Neural progenitor cell (in vitro differentiated cells): ENCODE measurements around the gene TNP2. TPM values are rescaled to one million over a fixed set of nuclear protein-coding genes. Genes with fewer than 3 reads are reported as not detected.
"Not testable (repeated sequence)": the region's sequence is repeated elsewhere in the genome, so short reads cannot be mapped to it uniquely, and the experiment has no call there.

Experiments
- DNase-seq: peaks from one replicate; pipeline ENCODE4 v3.0.0-alpha.2; 2016; ENCODE audit warnings: low spot score
- H2AFZ ChIP-seq: fragments of 200-600 bp; sonication (generic); replicated peaks from 2 replicates; pipeline ENCODE4 v1.6.1; 2016; ENCODE audit warnings: antibody characterized with exemption
- H3F3A ChIP-seq: fragments of 200-600 bp; sonication (generic); 2 replicates; pipeline ENCODE4 v1.6.1; 2016; ENCODE audit warnings: antibody characterized with exemption, low read depth
- H3K27ac ChIP-seq: fragments of 200-600 bp; sonication (generic); 2 replicates; pipeline ENCODE4 v1.5.1; 2016; ENCODE audit warnings: mild to moderate bottlenecking
- H3K27me3 ChIP-seq: fragments of 200-600 bp; sonication (generic); 2 replicates; pipeline ENCODE4 v1.6.1; 2016; ENCODE audit warnings: mild to moderate bottlenecking, moderate library complexity
- H3K36me3 ChIP-seq: fragments of 200-600 bp; sonication (generic); 2 replicates; pipeline ENCODE4 v1.5.1; 2016
- H3K4me1 ChIP-seq: fragments of 200-600 bp; sonication (generic); 2 replicates; pipeline ENCODE4 v1.6.1; 2016; ENCODE audit warnings: mixed run types
- H3K4me2 ChIP-seq: fragments of 200-600 bp; sonication (generic); 2 replicates; pipeline ENCODE4 v1.6.1; 2016
- H3K4me3 ChIP-seq: fragments of 200-600 bp; sonication (generic); 2 replicates; pipeline ENCODE4 v1.5.1; 2016
- H3K79me2 ChIP-seq: fragments of 200-600 bp; sonication (generic); 2 replicates; pipeline ENCODE4 v1.6.1; 2016; ENCODE audit warnings: low read depth
- H3K9ac ChIP-seq: fragments of 200-600 bp; sonication (generic); 2 replicates; pipeline ENCODE4 v1.6.1; 2016
- H3K9me3 ChIP-seq: fragments of 200-600 bp; sonication (generic); 2 replicates; pipeline ENCODE4 v1.5.1; 2016; ENCODE audit warnings: low read depth
- H4K20me1 ChIP-seq: fragments of 200-600 bp; sonication (generic); 2 replicates; pipeline ENCODE4 v1.6.1; 2016; ENCODE audit warnings: low read depth
- H3K27ac Mint-ChIP-seq: 3 replicates; pipeline ENCODE4 v1.8.0; 2021; ENCODE audit warnings: mixed read lengths
- H3K27me3 Mint-ChIP-seq: 2 replicates; pipeline ENCODE4 v1.8.0; 2022; ENCODE audit warnings: low read depth, mild to moderate bottlenecking, inconsistent platforms, moderate library complexity, mixed read lengths; ENCODE audit not compliant: insufficient read depth
- H3K36me3 Mint-ChIP-seq: 3 replicates; pipeline ENCODE4 v1.8.0; 2021; ENCODE audit warnings: mixed read lengths
- H3K4me1 Mint-ChIP-seq: 3 replicates; pipeline ENCODE4 v1.8.0; 2021; ENCODE audit warnings: mixed read lengths
- H3K4me3 Mint-ChIP-seq: 3 replicates; pipeline ENCODE4 v1.8.0; 2021; ENCODE audit warnings: mild to moderate bottlenecking, moderate library complexity, mixed read lengths
- H3K9me3 Mint-ChIP-seq: 3 replicates; pipeline ENCODE4 v1.8.0; 2020; ENCODE audit warnings: mixed read lengths
- CTCF ChIP-seq: fragments of 200-600 bp; sonication (generic); IDR thresholded peaks from 2 replicates; pipeline ENCODE4 v1.5.1; 2017; ENCODE audit warnings: antibody characterized with exemption, mild to moderate bottlenecking
- EZH2 ChIP-seq: fragments of 200-600 bp; sonication (generic); IDR thresholded peaks from 2 replicates; pipeline ENCODE4 v1.6.1; 2017; ENCODE audit warnings: antibody characterized with exemption, mild to moderate bottlenecking, moderate library complexity
- EZH2phosphoT487 ChIP-seq: fragments of 200-600 bp; sonication (generic); IDR thresholded peaks from 2 replicates; pipeline ENCODE4 v1.6.1; 2017; ENCODE audit warnings: antibody characterized with exemption
- total RNA-seq: library from RNA; depleted of rRNA; stranded (reverse); fragments of >200 nt; gene quantifications from 2 replicates; pipeline ENCODE4 v1.2.3, GENCODE V29; 2015; ENCODE audit warnings: low replicate concordance

The TNP2 gene
- total RNA-seq, 1 donor from 2014 or later, result not detected

GRCh38 chr16:11290102-11290893 lies 21.2 kb upstream of the TNP2 start:
- no peak overlapping the region for H3K4me2 ChIP-seq

GRCh38 chr16:11289696-11290095 lies 20.6 kb upstream of the TNP2 start:
- H4K20me1 ChIP-seq, H3K4me3 ChIP-seq, H3K4me3 Mint-ChIP-seq, H3K4me2 ChIP-seq, H3K36me3 Mint-ChIP-seq, H3K27ac ChIP-seq, H3F3A ChIP-seq, DNase-seq, H3K27ac Mint-ChIP-seq, H3K9me3 ChIP-seq, H3K4me1 ChIP-seq, H3K36me3 ChIP-seq, H3K9me3 Mint-ChIP-seq, H2AFZ ChIP-seq, H3K79me2 ChIP-seq, H3K9ac ChIP-seq, H3K27me3 ChIP-seq: not testable (repeated sequence)
- peaks cover 10% of the 10 kb centered on the region for H3K27me3 Mint-ChIP-seq
- H3K4me1 Mint-ChIP-seq, result peaks cover 35% of the 10 kb centered on the region

More at GRCh38 chr16:11290102-11290893, 21.2 kb upstream of the TNP2 start:
- Histone ChIP-seq H2AFZ (no peak overlapping the region), H4K20me1 (no peaks in the 10 kb centered on the region), H3K27ac (no peak overlapping the region), H3K9me3 (no peaks in the 10 kb centered on the region), H3K4me3 (no peak overlapping the region), H3K79me2 (no peaks in the 10 kb centered on the region), H3K27me3 (no peaks in the 10 kb centered on the region), H3K4me1 (peaks cover 3% of the 10 kb centered on the region), H3K9ac (no peak overlapping the region), H3F3A (peaks cover 6% of the 10 kb centered on the region), H3K36me3 (no peaks in the 10 kb centered on the region)
- DNase-seq, result no peak
- Mint-ChIP-seq H3K27ac (peak overlapping the region; percentile 66), H3K36me3 (no peaks in the 10 kb centered on the region), H3K27me3 (peaks cover 10% of the 10 kb centered on the region), H3K9me3 (peaks cover 6% of the 10 kb centered on the region), H3K4me1 (peaks cover 33% of the 10 kb centered on the region), H3K4me3 (no peak overlapping the region)
- no peak for TF ChIP-seq CTCF
- TF ChIP-seq EZH2, result no peak
- no peak for TF ChIP-seq EZH2phosphoT487

GRCh38 chr16:11289202-11289601 lies 20.1 kb upstream of the TNP2 start:
- H3K4me3 Mint-ChIP-seq, result no peak overlapping the region
- Histone ChIP-seq H3K4me1 (peaks cover 3% of the 10 kb centered on the region), H3K9me3 (no peaks in the 10 kb centered on the region), H3K4me2 (no peak overlapping the region), H4K20me1 (no peaks in the 10 kb centered on the region), H3K27ac (no peak overlapping the region), H3K4me3 (no peak overlapping the region), H2AFZ (no peak overlapping the region), H3K79me2 (no peaks in the 10 kb centered on the region), H3F3A (peaks cover 6% of the 10 kb centered on the region), H3K27me3 (no peaks in the 10 kb centered on the region), H3K36me3 (no peaks in the 10 kb centered on the region), H3K9ac (no peak overlapping the region)
- DNase-seq, result no peak
- no peak overlapping the region for H3K27ac Mint-ChIP-seq
- peaks cover 6% of the 10 kb centered on the region for H3K9me3 Mint-ChIP-seq
- no peaks in the 10 kb centered on the region for H3K36me3 Mint-ChIP-seq
- peaks cover 35% of the 10 kb centered on the region for H3K4me1 Mint-ChIP-seq
- H3K27me3 Mint-ChIP-seq, result peaks cover 10% of the 10 kb centered on the region
- TF ChIP-seq EZH2phosphoT487 (no peak), CTCF (no peak)

- Mint-ChIP-seq H3K9me3 (peaks cover 6% of the 10 kb centered on the region), H3K27me3 (peaks cover 8% of the 10 kb centered on the region), H3K27ac (no peak overlapping the region), H3K4me3 (no peak overlapping the region), H3K4me1 (peaks cover 22% of the 10 kb centered on the region), H3K36me3 (no peaks in the 10 kb centered on the region)
- Histone ChIP-seq H3K4me1 (peaks cover 3% of the 10 kb centered on the region), H2AFZ (no peak overlapping the region), H3K27ac (no peak overlapping the region), H3K36me3 (no peaks in the 10 kb centered on the region), H3K79me2 (no peaks in the 10 kb centered on the region), H3K27me3 (no peaks in the 10 kb centered on the region), H3F3A (no peaks in the 10 kb centered on the region), H3K9ac (no peak overlapping the region), H3K9me3 (no peaks in the 10 kb centered on the region), H3K4me2 (no peak overlapping the region), H3K4me3 (no peak overlapping the region), H4K20me1 (no peaks in the 10 kb centered on the region)
- no peak for DNase-seq
- TF ChIP-seq EZH2phosphoT487, result no peak
Measured at GRCh38 chr16:11285842-11286241, 16.7 kb upstream of the TNP2 start.
